Measurements from ENCODE around the gene PNPLA3. TPM values are rescaled to one million over a fixed set of nuclear protein-coding genes. Genes with fewer than 3 reads are reported as not detected.

Gene PNPLA3
- total and polyA plus RNA-seq, 7 donors, result 1.3 TPM; not detected in 6

DNA sequence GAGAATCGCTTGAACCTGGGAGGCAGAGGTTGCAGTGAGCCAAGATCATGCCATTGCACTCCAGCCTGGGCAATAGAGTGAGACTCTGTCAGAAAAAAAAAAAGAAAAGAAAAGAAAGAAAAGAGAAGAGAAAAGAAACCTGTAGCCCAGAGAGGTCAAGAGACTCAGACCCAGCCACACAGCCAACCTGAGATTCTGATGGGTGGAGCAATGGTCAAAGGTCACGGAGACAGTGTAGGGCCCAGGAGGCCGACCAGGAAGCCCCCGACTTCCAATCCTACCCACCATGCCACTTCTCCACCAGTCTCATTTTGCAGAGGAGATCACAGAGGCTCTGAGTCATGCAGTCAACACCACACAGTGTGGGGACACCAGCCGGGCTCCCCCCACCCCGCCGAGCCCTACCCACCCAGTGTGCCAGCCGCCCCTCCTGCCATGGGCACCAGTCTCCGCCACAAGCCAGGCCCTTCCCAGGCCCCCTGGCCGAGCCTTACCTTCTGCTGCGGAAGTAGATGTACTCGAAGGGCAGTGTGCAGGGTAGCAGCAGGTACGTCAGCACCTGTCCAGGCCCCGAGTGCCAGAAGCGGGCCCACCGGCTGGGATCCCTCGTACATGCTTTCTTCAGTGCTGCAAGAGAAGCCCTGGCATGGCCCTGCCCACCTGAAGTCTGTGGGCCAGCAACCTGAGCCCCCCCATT, 39.7 kb upstream of the PNPLA3 start:
- Histone ChIP-seq H3K9me3 (no peaks in the 10 kb centered on the region), H3K4me1 (no peaks in the 10 kb centered on the region), H3K27me3 (peaks cover 3 to 37% (median 29%) of the 10 kb centered on the region in 3 donors), H3K4me3 (no peak overlapping the region), H3K27ac (no peak overlapping the region), H3K36me3 (no peaks in the 10 kb centered on the region)
- TF ChIP-seq EP300 (IDR thresholded peaks at IDR 0.05) (no peak), POLR2A (IDR thresholded peaks at IDR 0.05) (no peak), POLR2AphosphoS5 (IDR thresholded peaks at IDR 0.05) (no peak)
- TF ChIP-seq, protein P1, sequence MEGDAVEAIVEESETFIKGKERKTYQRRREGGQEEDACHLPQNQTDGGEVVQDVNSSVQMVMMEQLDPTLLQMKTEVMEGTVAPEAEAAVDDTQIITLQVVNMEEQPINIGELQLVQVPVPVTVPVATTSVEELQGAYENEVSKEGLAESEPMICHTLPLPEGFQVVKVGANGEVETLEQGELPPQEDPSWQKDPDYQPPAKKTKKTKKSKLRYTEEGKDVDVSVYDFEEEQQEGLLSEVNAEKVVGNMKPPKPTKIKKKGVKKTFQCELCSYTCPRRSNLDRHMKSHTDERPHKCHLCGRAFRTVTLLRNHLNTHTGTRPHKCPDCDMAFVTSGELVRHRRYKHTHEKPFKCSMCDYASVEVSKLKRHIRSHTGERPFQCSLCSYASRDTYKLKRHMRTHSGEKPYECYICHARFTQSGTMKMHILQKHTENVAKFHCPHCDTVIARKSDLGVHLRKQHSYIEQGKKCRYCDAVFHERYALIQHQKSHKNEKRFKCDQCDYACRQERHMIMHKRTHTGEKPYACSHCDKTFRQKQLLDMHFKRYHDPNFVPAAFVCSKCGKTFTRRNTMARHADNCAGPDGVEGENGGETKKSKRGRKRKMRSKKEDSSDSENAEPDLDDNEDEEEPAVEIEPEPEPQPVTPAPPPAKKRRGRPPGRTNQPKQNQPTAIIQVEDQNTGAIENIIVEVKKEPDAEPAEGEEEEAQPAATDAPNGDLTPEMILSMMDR (IDR thresholded peaks at IDR 0.05), result no peak
- intact Hi-C loops (cut with DNase I), result loop anchor here (5.0 kb wide), 1 partner anchor 497 kb away; no protein-coding TSS in a partner anchor
- 75 to 88% methylated on average over 17 of the region's 17 CpGs for WGBS, 2 donors
- DNase-seq, result peak; percentile 48

- Histone ChIP-seq H3K27me3 (peaks cover 3 to 41% (median 33%) of the 10 kb centered on the region in 3 donors), H3K4me3 (no peak overlapping the region), H3K4me1 (no peaks in the 10 kb centered on the region), H3K36me3 (no peaks in the 10 kb centered on the region), H3K9me3 (no peaks in the 10 kb centered on the region), H3K27ac (no peak overlapping the region)
- no peak for TF ChIP-seq EP300 (IDR thresholded peaks at IDR 0.05)
- TF ChIP-seq, protein P1 (IDR thresholded peaks at IDR 0.05), result peak; percentile 18 to 66 (median 32)
- peak; percentile 61 for DNase-seq
- intact Hi-C loops (cut with DNase I), result loop anchor here (5.0 kb wide), 1 partner anchor 497 kb away; no protein-coding TSS in a partner anchor
- WGBS, 2 donors, result 20 to 24% methylated on average over 18 of the region's 18 CpGs
Observed at GRCh38 chr22:43884600-43885318, 38.8 kb upstream of the PNPLA3 start.

DNA sequence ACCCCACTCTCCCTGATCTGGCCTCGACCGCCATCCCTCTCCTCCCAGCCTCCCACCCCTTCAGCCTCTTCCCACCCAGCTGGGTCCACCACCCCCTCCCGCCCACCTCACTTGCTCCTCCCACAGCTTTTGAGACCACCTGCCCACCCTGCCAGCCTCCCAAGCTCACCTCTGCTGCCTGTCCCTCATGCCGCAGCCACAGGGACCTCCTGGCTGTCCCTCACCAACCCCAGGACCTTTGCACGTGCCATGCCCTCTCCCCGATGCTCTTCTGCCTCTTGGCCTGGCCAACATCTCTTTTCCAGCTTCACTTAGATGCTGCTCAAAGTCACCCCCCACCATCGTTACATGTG, 38.3 kb upstream of the PNPLA3 start:
- Histone ChIP-seq H3K9me3 (no peaks in the 10 kb centered on the region), H3K36me3 (no peaks in the 10 kb centered on the region), H3K27ac (no peak overlapping the region), H3K4me3 (no peak overlapping the region), H3K4me1 (no peaks in the 10 kb centered on the region), H3K27me3 (peaks cover 3 to 46% (median 33%) of the 10 kb centered on the region in 3 donors)
- TF ChIP-seq POLR2AphosphoS5 (IDR thresholded peaks at IDR 0.05) (no peak), POLR2A (IDR thresholded peaks at IDR 0.05) (no peak), EP300 (IDR thresholded peaks at IDR 0.05) (no peak)
- TF ChIP-seq, protein P1 (IDR thresholded peaks at IDR 0.05), result no peak
- peak; percentile 45 for DNase-seq
- WGBS, 2 donors, result 64 to 71% methylated on average over 7 of the region's 7 CpGs
- intact Hi-C loops (cut with DNase I), result no loop called here

- Histone ChIP-seq H3K36me3 (no peaks in the 10 kb centered on the region), H3K27me3 (peaks cover 8 to 50% (median 37%) of the 10 kb centered on the region in 3 donors), H3K4me3 (no peak overlapping the region), H3K27ac (no peak overlapping the region), H3K4me1 (no peaks in the 10 kb centered on the region), H3K9me3 (no peaks in the 10 kb centered on the region)
- peak; percentile 20 for DNase-seq
- intact Hi-C loops (cut with DNase I), result no loop called here
- no peak for TF ChIP-seq POLR2AphosphoS5 (IDR thresholded peaks at IDR 0.05)
- no peak for TF ChIP-seq POLR2A (IDR thresholded peaks at IDR 0.05)
- no peak for TF ChIP-seq EP300 (IDR thresholded peaks at IDR 0.05)
- TF ChIP-seq, protein P1 (IDR thresholded peaks at IDR 0.05), result no peak
- WGBS, 2 donors, result 89 to 93% methylated on average over 6 of the region's 6 CpGs
Observed at GRCh38 chr22:43885786-43886185, 37.8 kb upstream of the PNPLA3 start.
